Ramos (cell line): ENCODE data around the gene ADIPOR2.

Experiments used
- in situ Hi-C: fragments of 300-500 bp; cut with MboI; formaldehyde crosslinking; loops from one replicate; pipeline ENCODE4 v1.14.3; 2022; ENCODE audit warnings: low sequenced_read_pairs; ENCODE audit not compliant: unreplicated experiment

Gene ADIPOR2

DNA sequence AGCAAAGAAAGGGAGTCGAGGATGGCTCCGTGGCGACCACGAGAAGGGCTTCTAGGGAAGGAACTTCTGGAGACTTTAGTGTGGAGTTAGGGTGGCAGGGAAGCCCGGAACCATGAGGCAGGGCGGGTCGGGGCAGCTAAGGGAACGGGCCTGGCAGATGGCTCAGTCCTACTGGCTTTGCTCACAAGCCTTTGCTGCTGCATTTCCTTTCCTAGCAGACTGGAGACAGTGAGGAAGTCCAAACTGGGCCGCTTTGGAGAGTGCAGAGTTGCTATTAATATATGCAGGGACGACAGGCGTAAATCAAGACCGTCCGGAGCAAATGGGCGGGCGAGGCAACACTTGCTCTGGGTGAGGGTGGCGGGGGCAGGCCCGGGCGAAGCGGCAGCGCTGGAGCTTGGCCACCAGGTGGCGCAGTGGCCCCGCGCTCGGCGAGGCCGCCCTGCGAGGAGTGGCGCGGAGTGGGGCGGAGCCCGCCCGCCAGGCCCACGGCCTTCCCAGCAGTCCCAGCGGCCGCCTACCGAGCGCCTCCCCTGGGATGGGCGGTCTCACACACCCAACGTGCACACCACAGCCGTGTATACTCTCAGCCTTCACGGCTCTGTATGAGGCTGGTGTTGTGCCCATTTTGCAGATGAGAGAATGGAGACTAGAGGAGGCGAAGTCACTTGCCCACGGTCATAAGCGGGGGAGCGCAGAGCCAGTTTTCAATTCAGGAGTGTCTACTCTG is 105.1 kb downstream of the ADIPOR2 start:
- in situ Hi-C loops: no loop called here

DNA sequence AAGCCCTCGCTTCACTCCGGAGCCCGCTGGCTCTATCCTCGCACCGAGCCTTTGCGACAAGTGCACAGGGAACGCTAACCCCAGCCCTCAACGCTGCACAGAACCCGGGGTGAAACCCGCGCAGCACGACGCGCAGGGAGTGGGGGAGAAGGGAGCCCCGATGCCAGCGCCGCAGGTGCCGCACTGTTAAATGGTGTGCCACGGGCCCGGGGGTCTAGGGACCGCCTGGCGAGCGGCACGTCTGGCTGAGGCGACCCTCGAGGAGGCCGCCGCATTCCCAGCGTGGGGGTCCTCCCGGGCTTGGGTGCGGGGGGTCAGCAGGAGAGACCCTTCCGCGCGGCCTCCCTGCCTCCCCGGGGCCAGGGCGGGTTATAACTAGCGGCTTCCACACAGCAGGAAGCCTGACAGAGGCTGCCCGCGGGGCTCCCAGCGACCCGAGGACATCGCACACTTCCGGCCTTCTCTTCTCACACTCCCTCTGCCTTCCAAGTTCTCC is 105.7 kb downstream of the ADIPOR2 start:
- in situ Hi-C loops: no loop called here

DNA sequence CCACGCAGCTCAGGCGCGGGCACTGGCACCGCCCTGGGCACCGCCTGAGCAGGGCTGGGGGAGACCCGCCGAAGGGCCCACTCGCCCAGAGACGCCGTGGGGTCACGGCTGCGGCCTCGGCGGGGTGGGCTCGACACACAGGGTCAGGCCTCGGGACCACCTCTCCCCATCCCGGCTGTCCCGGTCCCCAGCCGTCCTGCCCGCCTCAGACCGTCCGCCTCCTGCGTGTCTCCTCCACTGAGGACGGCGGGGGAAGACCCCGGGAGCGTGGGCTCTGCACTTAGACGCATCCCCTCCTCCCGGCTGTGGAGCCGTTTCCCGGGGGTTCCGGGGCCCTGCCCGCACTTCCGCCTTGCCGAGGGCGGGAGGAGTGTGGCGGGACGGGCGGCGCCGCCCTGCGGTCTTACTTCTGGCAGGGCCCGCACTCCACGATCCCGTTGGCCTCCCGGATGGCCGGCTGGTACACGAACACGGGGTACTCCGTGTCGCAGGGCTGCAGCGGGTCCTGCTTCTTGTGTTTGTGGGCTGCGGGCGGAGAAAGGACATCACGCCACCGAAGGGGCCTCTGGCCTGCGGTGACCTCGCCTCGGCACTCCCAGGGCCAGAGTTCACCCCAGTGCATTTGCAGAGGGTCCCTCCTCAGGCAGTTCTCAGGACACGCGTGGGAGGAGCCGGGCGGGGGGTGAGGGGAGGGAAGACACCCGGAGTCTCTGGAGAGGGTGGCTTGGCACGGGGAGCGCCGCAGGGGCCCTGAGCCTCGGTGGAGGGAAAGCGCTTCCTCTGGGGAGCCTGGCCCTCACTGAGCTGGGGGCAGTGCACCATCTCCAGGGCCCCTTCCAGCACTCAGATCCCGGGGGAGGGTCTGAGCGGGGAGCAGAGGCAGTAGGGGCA is 106.4 kb downstream of the ADIPOR2 start:
- in situ Hi-C loops: no loop called here

DNA sequence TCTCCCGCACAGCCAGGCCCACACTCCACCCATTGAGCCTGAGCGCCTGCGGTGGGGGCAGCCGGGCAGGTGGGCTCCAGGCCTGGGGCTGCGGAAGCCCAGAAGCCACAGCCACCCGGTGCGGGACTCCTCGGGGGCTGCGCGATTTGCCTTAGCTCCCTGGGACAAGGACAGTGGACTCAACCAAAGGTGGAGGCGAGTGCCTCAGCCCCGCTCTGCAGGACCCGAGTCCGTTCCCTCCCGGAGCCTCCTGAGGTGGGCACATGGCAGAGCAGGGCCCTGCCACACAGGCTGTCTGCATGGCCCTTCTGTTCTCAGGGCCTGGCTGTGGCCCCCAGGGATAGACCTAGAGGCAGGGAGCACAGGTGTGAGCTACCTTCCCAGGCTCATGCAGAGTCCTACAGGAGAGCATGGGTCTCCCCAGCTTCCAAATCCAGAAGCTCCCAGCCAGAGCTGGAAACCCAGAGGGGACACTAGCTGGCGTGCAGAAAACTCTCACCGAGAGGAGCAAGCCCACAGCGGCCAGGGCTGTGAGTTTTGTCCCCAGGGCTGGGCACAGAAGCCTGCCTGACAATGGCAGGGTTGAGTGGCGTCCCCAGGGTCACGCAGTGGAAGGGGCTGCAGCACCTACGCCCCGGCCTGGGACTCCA is 107.2 kb downstream of the ADIPOR2 start:
- in situ Hi-C loops: no loop called here

DNA sequence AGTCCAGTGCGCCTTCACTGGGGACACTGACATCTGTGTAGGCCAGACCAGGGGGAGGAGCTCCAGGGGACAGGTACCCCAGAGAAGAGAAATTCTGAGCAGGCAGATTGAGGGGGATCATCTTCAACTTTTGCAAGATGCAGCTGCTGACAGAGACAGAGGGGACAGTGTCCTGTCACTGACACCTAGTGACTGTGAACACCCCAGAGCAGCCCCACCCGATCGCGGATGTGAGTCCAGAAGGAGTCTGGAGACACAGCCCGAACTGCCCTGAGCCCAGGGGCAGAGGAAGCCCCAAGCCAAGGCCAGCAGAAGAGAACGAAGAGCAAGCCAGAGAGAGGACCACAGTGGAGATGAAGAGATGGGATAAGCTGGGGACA is 107.8 kb downstream of the ADIPOR2 start:
- in situ Hi-C loops: no loop called here

DNA sequence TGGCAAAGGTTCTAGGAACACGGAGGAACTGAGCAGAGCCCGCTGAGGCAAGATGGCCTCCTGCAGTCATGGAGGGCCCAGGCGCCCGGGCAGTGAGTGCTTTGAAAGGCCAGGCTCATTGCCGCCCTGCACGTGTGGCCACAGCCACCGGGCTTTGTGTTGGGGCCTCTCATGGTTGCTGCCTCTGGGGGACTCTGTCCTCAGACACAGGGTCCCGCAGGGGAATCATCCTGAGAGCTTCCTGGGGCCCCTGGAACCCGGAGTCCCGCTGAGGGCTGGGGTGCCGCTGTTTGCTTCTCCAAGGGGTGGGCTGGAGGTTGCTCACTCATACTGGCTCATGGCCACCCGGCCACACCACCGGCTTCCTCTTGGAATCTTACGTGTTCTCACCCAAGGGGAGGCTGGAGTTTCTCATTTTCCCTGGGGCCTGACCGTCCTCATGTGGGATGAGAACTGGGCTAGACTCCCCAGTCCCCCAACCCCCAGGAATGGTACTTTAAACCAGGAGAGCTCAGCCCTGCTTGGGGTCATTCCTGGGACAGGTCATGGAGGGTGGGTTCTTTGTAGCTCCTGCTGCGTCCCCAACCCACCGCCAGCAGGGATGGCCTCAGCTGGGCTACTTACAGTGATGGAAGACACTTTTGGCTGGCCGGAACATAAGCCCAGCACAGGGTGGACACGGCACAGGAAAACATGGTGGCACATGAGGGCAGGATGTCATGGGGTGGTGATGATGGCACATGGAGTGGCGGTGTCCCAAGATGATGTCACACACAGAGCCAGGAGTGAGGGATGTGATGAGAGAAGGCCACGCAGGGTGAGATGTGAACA is 108.4 kb downstream of the ADIPOR2 start:
- in situ Hi-C loops: no loop called here

DNA sequence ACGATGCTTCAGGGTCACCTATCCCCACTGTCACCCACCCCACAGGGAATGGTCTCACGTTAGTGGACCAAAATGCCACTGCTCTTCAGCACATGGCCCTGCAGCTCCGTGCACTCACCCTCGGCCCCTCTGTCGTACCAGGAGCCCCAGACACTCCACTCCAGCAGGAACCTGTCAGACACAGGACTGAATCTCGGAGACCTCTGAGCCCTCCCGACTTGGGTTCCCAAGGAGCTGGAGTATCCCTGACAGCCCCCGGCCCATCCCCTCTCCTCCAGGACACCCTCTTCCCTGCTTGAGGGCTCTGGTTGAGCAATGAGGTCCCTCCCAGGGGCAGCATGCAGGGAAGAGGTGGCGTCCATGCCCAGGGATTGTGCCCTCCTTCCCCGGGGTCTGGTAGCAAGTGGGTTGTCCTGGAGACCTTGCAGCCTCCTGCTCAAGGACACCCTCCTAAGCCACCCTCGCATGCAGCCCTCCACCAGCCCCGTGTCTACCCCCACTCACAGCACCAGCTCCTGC is 109.1 kb downstream of the ADIPOR2 start:
- in situ Hi-C loops: no loop called here

DNA sequence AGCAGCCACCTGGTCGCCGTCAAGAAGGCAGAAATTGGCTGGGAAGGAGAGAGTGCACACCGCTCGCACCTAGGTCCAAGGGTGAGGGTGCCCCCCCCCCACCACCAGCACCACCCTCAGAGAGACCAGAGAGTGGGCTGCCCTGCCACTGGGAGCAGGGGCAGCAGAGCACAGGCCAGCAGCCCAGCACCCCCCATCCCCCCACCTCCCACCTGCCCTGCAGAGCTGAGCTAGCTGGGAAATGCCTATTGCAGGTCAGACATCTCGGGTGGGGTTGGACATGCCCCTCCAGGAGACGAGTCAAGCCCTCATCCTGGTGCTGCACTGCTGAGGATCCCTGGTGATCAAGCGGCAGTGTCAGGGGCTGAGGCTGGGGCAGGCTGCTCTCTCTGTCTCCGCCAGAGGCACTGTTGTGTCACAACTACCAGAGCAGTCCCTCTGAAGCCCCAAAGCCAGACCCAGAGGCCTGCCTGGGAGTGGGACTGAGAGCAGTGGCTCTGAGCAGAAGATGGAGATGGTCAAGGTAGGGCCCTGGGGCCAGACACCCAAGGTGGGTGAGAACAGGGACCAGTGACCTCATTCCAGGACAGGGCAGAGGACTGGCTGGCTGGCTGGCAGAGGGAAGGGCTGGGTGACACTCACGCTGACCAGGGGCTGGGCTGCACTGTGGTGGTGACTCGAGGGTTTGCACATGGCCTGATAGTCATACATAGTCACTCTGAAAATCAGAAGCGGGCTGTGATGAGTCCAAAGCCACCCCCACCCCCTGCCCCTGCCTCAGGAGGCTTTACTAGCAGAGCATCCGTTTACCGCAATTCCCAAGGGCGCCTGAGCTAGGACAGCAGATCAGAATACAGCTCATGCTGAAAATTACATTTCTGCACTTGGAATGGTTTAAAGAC is 109.8 kb downstream of the ADIPOR2 start:
- in situ Hi-C loops: no loop called here

DNA sequence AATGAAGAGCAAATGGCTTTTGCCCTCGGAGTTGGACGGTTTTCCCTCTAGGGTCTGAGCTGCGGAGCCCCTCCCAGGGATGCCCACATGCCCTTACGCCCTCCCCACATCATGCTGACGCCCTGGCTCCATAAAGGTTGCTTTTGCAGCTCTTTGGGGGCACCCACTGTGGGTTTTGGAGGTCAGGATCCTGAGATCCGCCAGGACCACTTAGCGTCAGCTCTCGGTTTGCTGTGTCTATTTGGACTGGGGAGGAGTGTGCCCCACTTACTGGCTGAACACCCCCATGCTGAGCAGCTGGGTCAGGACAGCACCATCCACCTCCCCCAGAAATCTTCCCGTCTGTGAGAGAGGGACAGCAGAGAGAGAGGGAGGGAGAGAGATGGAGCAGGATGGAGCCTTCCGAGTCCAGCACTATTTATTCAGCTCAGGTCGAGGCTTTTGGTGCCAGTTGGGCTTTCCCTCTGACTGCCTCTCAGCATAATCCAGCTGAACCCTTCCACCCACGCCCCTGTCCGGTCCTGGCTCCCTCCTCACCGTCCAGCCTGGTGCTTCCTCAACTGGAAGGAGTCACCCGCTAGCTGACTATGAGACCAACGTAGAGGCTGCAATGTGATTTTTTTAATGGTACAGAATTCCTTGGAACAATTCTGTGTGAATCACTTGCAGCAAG is 110.6 kb downstream of the ADIPOR2 start:
- in situ Hi-C loops: no loop called here

DNA sequence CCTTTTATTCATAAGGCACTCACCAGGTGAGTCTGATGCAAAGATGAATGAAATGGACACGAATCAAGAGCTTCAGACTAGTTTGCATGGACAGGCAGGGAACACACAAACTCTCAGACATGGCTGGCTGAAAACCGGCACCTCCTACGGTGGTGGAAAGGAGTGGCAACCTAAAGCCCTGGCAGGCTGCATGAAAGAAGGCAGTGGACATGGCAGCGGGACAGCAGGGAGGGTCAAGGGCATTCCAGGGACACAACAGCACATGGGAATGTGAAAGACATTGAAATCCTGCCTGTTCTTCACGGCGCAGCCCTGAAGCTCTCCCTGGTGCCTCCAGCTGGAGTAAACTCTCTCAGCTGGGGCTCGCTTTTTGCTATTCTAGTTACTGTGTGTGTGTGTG is 112.9 kb downstream of the ADIPOR2 start:
- in situ Hi-C loops: no loop called here

DNA sequence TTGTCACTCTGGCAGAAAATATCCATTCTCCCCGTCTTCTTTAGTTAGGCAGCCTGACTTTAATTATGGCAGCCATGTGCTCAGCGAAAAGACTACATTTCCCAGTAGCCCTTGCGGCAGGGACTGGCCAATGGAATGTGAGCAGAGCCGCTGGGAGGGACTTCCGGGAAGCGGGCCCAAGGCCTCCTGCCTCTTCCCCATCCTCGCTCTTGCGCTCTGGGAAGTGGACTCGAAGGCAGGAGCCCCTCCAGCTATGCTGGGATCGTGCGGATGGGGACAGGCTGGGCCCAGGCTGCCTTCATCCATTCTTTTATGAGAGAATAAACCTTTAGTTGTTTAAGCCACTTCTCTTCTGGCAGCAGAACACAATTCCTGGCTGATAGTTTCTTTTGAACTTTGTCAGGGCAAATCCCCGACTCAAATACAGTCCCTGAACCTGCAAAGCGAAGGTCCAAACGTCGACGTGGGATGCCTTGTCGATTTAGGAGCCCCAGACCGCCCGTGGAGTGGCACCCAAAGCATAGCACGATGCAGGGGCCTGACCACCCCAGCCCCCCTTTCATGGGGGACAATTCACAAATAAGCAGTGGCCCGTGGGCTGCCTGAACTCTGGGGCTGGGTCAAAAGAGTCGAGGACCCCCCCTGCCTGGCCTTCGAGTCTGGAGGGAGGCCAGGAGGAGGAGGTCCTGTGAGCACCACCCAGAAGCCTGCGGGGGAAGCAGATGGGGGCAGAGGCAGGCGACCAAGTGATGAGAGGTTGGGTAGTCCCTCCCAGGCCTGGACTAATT is 113.9 kb downstream of the ADIPOR2 start:
- in situ Hi-C loops: loop anchor here (5.0 kb wide), 1 partner anchor 133 kb away; no protein-coding TSS in a partner anchor

DNA sequence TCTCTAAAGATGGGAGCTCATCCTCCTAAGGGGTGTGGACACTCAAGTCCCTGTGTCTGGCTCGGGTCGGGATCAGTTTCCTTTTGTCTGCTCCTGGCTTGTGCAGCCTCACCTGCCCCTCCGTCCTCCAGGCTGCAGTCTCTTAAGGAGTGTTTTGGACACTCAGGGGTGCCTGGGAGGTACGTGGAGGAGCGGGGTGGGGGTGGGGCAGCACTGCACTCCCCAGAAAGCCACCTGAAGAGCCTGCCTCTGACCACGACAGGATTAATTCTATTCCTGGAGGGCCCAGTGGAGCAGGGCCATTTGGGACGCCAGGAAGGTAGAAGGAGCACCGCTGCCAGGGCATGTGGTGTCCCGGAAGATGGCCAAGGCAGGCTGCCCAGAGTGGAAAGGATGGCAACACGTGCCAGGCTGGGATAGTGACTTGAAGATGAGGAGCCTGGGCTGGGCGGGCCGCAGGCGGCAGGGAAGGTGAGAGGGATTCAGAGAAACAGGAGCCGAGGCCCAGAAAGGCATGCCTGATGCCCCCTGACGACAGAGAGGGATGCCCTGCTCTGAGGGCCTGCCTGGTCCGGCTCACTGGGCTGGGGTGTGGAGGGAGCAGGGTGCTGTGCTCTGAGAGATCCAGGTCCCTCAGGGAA is 114.7 kb downstream of the ADIPOR2 start:
- in situ Hi-C loops: loop anchor here (5.0 kb wide), 1 partner anchor 132 kb away; no protein-coding TSS in a partner anchor

DNA sequence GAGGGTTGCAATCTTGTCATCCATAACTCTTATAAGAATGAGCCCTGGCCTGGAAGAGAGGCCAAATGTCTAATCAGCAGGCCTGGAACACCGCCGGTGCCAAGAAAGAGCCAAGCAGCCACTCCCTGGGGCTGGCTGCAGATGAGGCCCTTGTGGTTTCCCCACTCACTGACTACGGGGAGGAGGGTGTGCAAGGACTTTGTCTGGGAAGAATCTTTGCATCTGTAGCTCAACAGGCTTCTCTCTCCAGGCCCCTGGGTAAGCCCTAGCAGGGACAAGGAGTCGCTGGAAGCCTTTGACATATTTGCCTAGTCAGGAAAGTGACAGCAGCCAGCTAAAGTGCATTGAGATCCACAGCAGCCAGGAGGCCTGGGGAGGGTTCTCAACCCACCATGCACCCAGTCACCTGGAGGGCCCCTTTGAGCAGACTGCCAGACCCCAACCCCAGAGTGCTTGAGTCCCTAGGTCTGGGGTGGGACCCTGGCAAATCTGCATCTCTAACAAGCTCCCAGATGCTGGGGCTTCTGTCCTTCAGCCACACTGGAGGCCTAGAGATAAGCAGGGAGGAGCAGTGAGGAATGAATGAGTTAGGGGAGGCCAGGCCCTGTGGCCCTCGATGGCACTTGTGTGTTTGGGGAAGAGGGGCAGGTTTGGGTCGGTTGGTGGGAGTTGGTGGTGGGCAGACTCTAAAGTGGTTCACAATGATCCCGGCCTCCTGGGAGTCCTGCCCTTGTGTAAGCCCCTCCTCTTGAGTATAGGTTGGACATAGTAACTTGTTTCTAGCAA is 115.6 kb downstream of the ADIPOR2 start:
- in situ Hi-C loops: loop anchor here (5.0 kb wide), 1 partner anchor 131 kb away; no protein-coding TSS in a partner anchor

DNA sequence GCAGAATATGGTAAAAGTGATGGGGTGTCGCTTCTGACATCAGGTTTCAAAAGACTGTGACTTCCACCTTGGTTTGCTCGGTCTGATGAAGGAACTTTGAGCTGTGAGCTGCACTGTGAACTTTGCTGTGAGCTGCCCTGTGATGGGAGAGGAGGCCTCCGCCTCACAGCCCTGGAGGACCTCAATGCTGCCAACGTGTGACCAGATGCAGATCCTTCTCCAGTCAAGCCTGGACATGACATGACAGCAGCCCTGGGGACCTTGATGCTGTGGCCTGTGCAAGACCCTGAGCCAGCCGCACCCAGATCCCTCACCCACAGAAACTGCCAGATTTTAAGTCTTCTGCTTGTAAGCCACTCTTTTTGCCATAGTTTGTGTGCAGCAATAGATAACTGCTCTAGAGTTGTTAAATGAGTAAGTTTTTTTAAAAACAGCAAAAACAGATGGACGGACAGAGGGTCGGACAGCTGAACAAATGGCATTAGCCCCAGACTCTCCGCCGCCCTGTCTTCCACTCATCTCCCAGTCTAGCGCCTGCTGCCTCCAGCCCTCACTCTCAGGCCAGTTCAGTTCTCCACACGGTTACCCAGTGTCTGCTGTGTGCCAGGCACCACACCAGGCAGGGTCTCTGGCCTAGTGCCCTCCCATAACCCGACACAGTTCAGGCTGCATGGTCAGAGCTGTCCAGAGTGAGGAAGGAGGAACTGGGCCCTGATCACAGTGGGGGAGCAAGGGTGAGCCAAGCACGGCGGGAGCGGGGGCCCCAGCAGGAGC is 116.4 kb downstream of the ADIPOR2 start:
- in situ Hi-C loops: loop anchor here (5.0 kb wide), 1 partner anchor 130 kb away; no protein-coding TSS in a partner anchor
